ENCODE measurements around the gene INHA.

INHA gene

GRCh38 chr2:219621935-219622334, 49.8 kb downstream of the INHA start:
- no peak for TF ChIP-seq TARDBP (IDR thresholded peaks at IDR 0.05)
- no peak for TF ChIP-seq CTBP1 (IDR thresholded peaks at IDR 0.05; ENCODE audit: borderline replicate concordance)
- no peak for TF ChIP-seq ARNT (IDR thresholded peaks at IDR 0.05)
- no peak for TF ChIP-seq L3MBTL2 (conservative IDR thresholded peaks at IDR 0.05)
- TF ChIP-seq NFRKB (IDR thresholded peaks at IDR 0.05) = no peak
- TF ChIP-seq SUZ12 (IDR thresholded peaks at IDR 0.05) = no peak
- TF ChIP-seq FOXA1 (IDR thresholded peaks at IDR 0.05) = no peak
- TF ChIP-seq PKNOX1 (IDR thresholded peaks at IDR 0.05) = no peak
- TF ChIP-seq SP1 (IDR thresholded peaks at IDR 0.05) = no peak
- TF ChIP-seq HDGF (IDR thresholded peaks at IDR 0.05; ENCODE audit: borderline replicate concordance) = no peak
- no peak for TF ChIP-seq LEF1 (IDR thresholded peaks at IDR 0.05; ENCODE audit: borderline replicate concordance)
- TF ChIP-seq BHLHE40 (IDR thresholded peaks at IDR 0.05; ENCODE audit: borderline replicate concordance) = no peak
- TF ChIP-seq ELF4 (IDR thresholded peaks at IDR 0.05) = no peak
- ChIA-PET CTCF (interaction anchor here (1.0 to 1.2 kb wide), 2 partner anchors 81 to 82 kb away, joined by 3 read pairs; no protein-coding TSS in a partner anchor), POLR2A (no interaction called here)
- no peak for DNase-seq (ENCODE audit: extremely low spot score)

GRCh38 chr2:219622472-219622871, 50.4 kb downstream of the INHA start:
- ChIA-PET CTCF (interaction anchor here (1.0 to 1.2 kb wide), 2 partner anchors 81 to 83 kb away, joined by 3 read pairs; no protein-coding TSS in a partner anchor), POLR2A (no interaction called here)
- DNase-seq (ENCODE audit: extremely low spot score) = no peak
- no peak for TF ChIP-seq ZNF384 (IDR thresholded peaks at IDR 0.05)
- no peak for TF ChIP-seq BHLHE40 (IDR thresholded peaks at IDR 0.05; ENCODE audit: borderline replicate concordance)
- TF ChIP-seq SUZ12 (IDR thresholded peaks at IDR 0.05) = no peak

GRCh38 chr2:219624565-219624964, 52.5 kb downstream of the INHA start:
- DNase-seq (ENCODE audit: extremely low spot score) = no peak
- POLR2A ChIA-PET = interaction anchor here (1.1 kb wide), 1 partner anchor 26 kb away, joined by 3 read pairs; no protein-coding TSS in a partner anchor
- TF ChIP-seq SUZ12 (IDR thresholded peaks at IDR 0.05) (no peak), TARDBP (IDR thresholded peaks at IDR 0.05) (no peak), CTBP1 (IDR thresholded peaks at IDR 0.05; ENCODE audit: borderline replicate concordance) (no peak), SP1 (IDR thresholded peaks at IDR 0.05) (no peak), FOXA1 (IDR thresholded peaks at IDR 0.05) (no peak)
- CTCF ChIA-PET = no interaction called here

GRCh38 chr2:219625179-219625578, 53.1 kb downstream of the INHA start:
- POLR2A ChIA-PET = no interaction called here
- CTCF ChIA-PET = no interaction called here
- no peak for TF ChIP-seq NFRKB (IDR thresholded peaks at IDR 0.05)
- TF ChIP-seq ZNF384 (IDR thresholded peaks at IDR 0.05) = no peak
- TF ChIP-seq HDGF (IDR thresholded peaks at IDR 0.05; ENCODE audit: borderline replicate concordance) = no peak
- no peak for TF ChIP-seq FOXM1 (IDR thresholded peaks at IDR 0.05; ENCODE audit: borderline replicate concordance)
- no peak for TF ChIP-seq TARDBP (IDR thresholded peaks at IDR 0.05)
- no peak for TF ChIP-seq SUZ12 (IDR thresholded peaks at IDR 0.05)
- TF ChIP-seq BHLHE40 (IDR thresholded peaks at IDR 0.05; ENCODE audit: borderline replicate concordance) = no peak
- TF ChIP-seq FOXA1 (IDR thresholded peaks at IDR 0.05) = no peak
- no peak for TF ChIP-seq CTBP1 (IDR thresholded peaks at IDR 0.05; ENCODE audit: borderline replicate concordance)
- no peak for TF ChIP-seq ARNT (IDR thresholded peaks at IDR 0.05)
- no peak for TF ChIP-seq SP1 (IDR thresholded peaks at IDR 0.05)
- no peak for TF ChIP-seq LEF1 (IDR thresholded peaks at IDR 0.05; ENCODE audit: borderline replicate concordance)
- no peak for TF ChIP-seq ELF4 (IDR thresholded peaks at IDR 0.05)
- TF ChIP-seq PKNOX1 (IDR thresholded peaks at IDR 0.05) = no peak
- TF ChIP-seq L3MBTL2 (conservative IDR thresholded peaks at IDR 0.05) = no peak
- TF ChIP-seq FOXK2 (IDR thresholded peaks at IDR 0.05) = no peak
- DNase-seq (ENCODE audit: extremely low spot score) = no peak
